BJ (cell line): ENCODE data around the gene TGM2. TPM values are rescaled to one million over a fixed set of nuclear protein-coding genes. Genes with fewer than 3 reads are reported as not detected.

ENCODE experiments used
- CTCF ChIA-PET: fragments of 350-600 bp; formaldehyde crosslinking; extraction: SDS; loops from one replicate; lab custom pipeline; 2021; ENCODE audit warnings: antibody characterized with exemption, inconsistent platforms; lab: Yijun Ruan, JAX
- POLR2A ChIA-PET: fragments of 300-600 bp; sonication (Branson Sonifier 250); formaldehyde crosslinking; extraction: SDS; loops from one replicate; lab custom pipeline; 2021; ENCODE audit warnings: antibody characterized with exemption; lab: Charles Lee
- DNase-seq: peaks from one replicate; pipeline ENCODE4 v3.0.0-alpha.2; 2011; ENCODE audit warnings: low read depth
- H3K27me3 ChIP-seq: 2 replicates; pipeline ENCODE4 v1.6.0; 2011; ENCODE audit warnings: low read length; ENCODE audit not compliant: control insufficient read depth, insufficient read depth
- H3K36me3 ChIP-seq: 2 replicates; pipeline ENCODE4 v1.5.1; 2011; ENCODE audit warnings: low read length; ENCODE audit not compliant: control insufficient read depth, insufficient read depth
- H3K4me3 ChIP-seq: 2 replicates; pipeline ENCODE4 v1.5.1; 2011; ENCODE audit warnings: low read depth, mild to moderate bottlenecking, control low read depth, low read length
- polyA plus RNA-seq: library from polyadenylated mRNA; depleted of rRNA; stranded (reverse); fragments of >200 nt; gene quantifications from 2 replicates; pipeline ENCODE4 v1.2.3, GENCODE V29; 2011
- TF ChIP-seq, protein P1 (sequence below): IDR thresholded peaks from 2 replicates; pipeline ENCODE4 v1.5.1; 2011; ENCODE audit warnings: low read depth, mild to moderate bottlenecking, control low read depth, inconsistent platforms, low read length, moderate library complexity; ENCODE audit not compliant: insufficient read depth

The TGM2 gene
- polyA plus RNA-seq, 1 experiment, result 397 TPM

DNA sequence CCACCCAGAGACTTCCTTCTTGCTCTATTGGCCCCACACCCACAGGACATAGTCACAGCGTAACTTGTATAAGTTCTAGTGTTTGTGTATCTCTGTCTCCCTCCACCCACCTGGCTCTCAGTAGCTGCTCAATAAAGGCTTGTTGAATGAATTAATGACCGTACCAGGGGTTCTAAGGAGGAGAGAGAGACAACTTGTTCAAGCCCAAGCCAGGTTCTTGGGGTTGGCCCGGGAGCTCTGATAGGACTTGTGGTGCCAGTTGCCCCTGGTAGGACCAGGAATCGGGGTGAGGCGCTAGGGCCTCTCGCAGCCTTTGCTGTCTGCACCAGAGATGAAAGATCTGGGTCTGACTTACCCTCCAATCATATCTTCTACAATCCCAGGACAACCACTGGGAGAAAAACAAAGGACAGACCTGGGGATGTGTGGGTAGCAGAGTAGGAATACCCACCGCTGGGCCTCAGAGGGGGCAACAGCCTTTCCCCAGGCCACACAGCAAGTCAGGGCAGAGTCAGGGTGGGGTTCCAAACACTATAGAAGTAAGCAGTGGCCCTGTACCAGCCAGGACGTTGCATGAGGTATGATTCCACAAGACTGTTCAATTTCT lies 5.3 kb upstream of the TGM2 start:
- POLR2A ChIA-PET, result no interaction called here
- CTCF ChIA-PET, result interaction anchor here (1.1 to 14.6 kb wide), 4 partner anchors 26 to 113 kb away, joined by 3 to 223 read pairs (median 43); no protein-coding TSS in a partner anchor
- TF ChIP-seq, protein P1, sequence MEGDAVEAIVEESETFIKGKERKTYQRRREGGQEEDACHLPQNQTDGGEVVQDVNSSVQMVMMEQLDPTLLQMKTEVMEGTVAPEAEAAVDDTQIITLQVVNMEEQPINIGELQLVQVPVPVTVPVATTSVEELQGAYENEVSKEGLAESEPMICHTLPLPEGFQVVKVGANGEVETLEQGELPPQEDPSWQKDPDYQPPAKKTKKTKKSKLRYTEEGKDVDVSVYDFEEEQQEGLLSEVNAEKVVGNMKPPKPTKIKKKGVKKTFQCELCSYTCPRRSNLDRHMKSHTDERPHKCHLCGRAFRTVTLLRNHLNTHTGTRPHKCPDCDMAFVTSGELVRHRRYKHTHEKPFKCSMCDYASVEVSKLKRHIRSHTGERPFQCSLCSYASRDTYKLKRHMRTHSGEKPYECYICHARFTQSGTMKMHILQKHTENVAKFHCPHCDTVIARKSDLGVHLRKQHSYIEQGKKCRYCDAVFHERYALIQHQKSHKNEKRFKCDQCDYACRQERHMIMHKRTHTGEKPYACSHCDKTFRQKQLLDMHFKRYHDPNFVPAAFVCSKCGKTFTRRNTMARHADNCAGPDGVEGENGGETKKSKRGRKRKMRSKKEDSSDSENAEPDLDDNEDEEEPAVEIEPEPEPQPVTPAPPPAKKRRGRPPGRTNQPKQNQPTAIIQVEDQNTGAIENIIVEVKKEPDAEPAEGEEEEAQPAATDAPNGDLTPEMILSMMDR, result no peak
- Histone ChIP-seq H3K4me3 (no peak overlapping the region), H3K27me3 (no peaks in the 10 kb centered on the region), H3K36me3 (no peaks in the 10 kb centered on the region)
- no peak for DNase-seq

DNA sequence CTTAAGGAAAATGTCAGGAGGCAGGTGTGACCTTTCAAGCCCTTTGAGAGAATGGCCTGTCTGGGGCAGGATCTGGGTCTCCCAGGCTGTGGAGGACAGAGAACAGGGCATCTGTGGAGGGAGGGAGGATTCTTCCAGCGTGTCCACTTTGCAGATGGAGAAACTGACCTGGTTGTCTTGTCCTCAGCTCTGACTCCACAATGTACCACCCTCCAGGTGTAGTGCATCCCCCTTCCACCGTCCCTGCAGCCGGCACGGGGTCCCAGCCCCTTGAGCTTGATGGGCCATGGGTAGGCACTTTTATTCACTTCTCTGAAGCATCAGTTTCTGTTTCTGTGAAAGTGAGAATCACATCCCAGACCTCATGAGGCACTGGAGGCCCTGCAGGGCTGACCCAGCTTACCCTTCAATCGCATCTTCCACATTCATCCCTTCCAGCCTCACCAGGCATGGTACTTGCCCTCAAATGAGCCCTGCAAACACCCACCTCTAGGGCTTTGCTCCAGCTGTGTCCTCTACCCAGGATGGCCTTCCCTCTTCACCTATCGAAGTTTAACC lies 4.6 kb upstream of the TGM2 start:
- DNase-seq, result no peak
- H3K27me3 ChIP-seq, result no peaks in the 10 kb centered on the region
- TF ChIP-seq, protein P1, result no peak
- no peak overlapping the region for H3K4me3 ChIP-seq
- H3K36me3 ChIP-seq, result no peaks in the 10 kb centered on the region
- CTCF ChIA-PET, result interaction anchor here (0.6 to 14.6 kb wide), 5 partner anchors 9 to 112 kb away, joined by 3 to 223 read pairs (median 4); no protein-coding TSS in a partner anchor
- POLR2A ChIA-PET, result no interaction called here

DNA sequence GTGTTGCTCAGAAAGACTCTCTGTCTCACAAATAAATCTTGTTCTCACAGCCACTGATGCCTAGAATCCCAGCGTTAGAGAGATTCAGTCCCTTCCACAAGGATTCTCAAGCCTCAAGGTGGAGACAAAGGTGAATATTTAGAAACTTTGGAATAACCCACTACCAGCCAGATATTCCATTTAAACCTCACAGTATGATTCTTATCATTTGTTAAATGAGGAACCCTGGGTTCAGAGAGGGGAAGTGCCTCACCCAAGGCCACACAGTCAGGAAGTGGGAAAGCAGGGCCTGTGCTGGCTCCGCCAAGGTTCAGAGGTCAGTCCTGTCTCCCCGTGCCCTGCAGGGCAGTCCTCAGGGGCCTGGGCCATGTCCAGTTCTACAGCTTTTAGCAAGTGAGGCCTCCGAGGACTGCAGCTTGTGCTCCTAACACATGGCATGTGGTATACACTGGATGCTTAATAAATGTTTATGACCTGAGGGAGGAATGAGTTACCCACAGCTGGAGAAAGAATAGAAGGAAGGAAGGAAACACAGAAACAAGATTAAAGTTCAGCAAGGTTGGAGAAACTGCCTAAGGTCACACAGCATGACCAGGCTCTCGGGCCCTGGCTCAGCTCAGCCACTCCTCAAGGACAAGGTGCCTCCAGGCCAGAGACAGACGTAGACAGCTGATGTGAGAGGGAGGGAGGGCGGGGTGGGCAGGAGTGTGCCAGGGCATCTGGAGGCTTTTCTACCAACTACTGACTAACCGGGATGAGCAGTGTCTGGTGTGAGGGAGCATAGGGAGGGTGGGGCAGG lies 3.9 kb upstream of the TGM2 start:
- Histone ChIP-seq H3K27me3 (no peaks in the 10 kb centered on the region), H3K36me3 (no peaks in the 10 kb centered on the region), H3K4me3 (no peak overlapping the region)
- POLR2A ChIA-PET, result no interaction called here
- CTCF ChIA-PET, result interaction anchor here (0.6 to 14.6 kb wide), 8 partner anchors 10 to 111 kb away, joined by 3 to 223 read pairs (median 4); no protein-coding TSS in a partner anchor
- TF ChIP-seq, protein P1, result no peak
- no peak for DNase-seq

DNA sequence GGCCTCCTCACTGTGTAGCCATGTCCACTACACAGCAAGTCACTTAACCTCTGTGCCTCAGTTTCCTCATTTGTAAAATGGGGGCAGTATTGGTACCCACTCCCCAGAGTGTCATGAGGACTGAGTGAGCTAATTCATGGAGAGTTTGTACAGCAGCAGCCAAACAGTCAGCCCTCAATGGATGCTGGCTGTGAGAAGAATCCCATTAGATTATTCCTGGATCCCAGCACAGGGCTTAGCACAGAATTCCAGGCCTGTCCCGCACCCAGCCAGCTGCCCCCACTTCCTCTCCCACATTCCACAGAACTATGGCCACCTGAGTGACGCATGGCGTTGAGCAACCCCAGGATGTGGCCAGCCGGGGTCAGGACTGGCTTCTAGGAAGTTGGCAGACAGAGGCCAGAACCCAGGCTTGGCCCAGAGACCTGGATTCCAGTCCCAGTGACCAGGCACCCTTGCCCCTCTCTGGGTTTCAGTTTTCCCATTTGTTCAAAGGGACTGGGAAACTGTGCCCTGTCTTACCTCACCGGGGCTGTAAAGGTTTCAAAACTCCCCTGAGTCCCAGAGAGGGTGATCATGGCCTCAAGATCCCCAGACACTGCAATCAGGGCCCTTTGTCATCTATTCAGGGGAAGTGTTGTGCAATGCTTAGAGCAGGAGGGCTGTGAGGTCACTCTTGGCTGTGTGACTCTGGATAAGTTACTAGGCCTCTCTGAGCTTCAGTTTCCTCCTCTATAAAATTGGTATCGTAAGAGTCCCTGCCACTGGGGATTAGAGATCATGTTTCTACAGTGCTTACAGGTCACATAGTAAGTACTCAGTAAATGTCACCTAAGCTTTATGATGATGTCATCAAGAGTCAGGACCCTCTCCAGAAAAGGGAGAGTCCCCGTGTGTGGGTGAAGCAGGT lies 3.0 kb upstream of the TGM2 start:
- Histone ChIP-seq H3K36me3 (no peaks in the 10 kb centered on the region), H3K4me3 (no peak overlapping the region), H3K27me3 (no peaks in the 10 kb centered on the region)
- peak; percentile 77 for DNase-seq
- POLR2A ChIA-PET, result no interaction called here
- TF ChIP-seq, protein P1, result no peak
- CTCF ChIA-PET, result interaction anchor here (0.8 to 14.6 kb wide), 15 partner anchors 13 to 614 kb away, joined by 3 to 223 read pairs (median 4); no protein-coding TSS in a partner anchor
